HG03442 (cell line): ENCODE results near the gene BDP1.
A peak's percentile ranks its signal among the peaks of the same experiment; 100 is the strongest.
"Not testable (repeated sequence)": the region's sequence is repeated elsewhere in the genome, so short reads cannot be mapped to it uniquely, and the experiment has no call there.

Source experiments
- ATAC-seq: cut with Tn5 transposase; IDR thresholded peaks from one replicate; pipeline ENCODE4 v1.9.1; 2021; ENCODE audit warnings: mild to moderate bottlenecking, moderate library complexity; ENCODE audit not compliant: unreplicated experiment

BDP1 gene, protein sequence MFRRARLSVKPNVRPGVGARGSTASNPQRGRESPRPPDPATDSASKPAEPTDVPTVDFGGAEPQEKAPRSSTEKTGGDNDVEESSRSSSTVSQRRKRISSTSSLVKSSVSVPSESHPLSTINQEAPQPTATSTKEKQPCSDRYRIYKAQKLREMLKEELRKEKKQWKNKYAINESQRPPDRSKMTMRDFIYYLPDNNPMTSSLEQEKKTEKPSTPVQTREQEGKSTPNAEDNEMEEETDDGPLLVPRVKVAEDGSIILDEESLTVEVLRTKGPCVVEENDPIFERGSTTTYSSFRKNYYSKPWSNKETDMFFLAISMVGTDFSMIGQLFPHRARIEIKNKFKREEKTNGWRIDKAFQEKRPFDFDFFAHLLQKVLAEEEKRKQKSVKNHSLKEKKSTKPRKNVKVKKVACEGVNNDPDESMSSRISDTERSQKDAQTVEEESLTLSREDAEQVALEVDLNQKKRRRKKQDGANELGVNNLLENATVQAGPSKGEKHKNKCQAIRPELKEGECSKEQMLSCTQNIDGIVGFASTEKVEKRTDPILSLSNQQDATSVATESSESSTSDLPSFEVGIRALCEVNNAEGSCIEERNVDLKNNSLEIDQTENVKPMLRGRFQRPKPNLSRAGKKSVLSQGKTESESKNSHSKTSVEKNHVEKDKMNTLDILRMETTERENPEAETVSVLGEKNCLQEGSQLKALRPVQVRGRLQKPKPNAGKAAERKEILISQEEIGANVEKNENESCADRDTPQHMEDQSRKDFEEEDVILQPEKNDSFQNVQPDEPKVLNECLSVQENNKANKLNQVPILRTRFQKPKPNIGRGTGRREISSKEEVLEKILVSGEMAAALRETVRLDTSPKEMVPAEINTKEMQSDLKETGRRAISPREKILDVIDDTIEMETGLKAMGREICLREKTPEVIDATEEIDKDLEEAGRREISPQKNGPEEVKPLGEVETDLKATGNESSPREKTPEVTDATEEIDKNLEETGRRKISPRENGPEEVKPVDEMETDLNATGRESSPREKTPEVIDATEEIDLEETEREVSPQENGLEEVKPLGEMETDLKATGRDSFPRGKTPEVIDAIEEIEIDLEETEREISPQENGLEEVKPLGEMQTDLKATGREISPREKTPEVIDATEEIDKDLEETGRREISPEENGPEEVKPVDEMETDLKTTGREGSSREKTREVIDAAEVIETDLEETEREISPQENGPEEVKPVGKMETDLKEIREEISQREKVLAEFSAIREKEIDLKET (N-terminal part only)

DNA sequence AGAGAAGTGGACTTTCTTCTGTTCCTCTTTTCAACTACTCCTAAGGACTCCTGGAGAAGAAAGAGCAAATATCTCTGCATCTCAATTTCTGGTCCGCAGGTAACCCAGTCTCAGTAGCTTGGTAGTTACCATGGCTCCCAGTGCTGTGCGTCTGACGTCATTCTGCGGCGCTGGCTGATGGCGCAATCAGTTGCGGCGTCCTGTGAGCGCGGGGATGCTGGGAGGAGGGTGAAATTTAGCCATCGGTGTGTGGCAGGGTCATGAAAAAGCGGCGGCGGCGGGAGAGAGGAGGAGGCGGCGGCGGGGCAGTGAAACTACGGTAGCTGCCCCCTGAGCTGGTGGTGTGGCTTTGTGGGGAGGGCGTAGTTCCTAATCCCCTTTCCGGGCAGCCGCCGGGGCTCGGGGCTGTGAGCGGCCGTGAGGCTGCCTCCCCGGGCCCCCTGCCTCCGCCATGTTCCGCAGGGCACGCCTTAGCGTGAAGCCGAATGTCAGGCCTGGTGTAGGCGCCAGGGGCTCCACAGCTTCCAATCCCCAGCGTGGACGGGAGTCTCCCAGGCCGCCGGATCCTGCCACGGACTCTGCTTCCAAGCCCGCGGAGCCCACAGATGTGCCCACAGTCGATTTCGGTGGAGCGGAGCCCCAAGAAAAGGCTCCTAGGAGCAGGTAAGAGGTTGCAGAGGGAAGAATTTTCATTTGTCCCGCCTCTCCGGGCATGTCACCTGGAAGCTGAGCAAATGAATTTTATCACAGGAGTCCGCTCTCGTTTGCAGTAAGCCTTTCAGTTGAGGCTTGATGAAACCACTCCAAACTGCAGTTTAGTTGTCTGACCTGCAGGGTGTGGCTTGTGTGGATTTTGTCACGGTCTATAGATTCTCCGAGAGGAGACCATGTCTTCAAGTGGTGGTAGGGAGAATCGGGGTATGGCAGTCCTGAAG, at the start of gene BDP1:
Gene BDP1, plus strand, starts transcription at position 225 of the 935 bp plus-strand sequence. Its CDS starts 227 bp downstream, at position 452.
- peak; percentile 91 for ATAC-seq

DNA sequence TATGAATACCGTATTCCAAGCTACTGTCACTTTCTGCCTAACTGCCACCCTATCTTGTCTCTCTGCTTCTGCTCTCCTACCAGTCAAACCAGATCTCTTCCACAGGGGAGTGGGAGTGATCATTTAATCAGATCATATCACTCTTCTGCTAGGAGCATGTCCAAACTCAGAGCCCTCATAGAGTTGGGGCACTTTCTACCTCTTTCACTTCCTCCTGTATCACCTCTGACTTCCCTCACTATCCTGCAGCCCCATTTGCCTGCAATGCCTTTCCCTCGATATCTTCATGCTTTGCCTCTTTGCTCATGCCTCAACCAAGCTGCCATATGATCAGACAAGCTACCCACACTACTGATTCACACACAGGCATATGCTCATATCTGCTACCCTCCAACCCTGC, 45.4 kb upstream of the BDP1 start:
- not testable (repeated sequence) for ATAC-seq

DNA sequence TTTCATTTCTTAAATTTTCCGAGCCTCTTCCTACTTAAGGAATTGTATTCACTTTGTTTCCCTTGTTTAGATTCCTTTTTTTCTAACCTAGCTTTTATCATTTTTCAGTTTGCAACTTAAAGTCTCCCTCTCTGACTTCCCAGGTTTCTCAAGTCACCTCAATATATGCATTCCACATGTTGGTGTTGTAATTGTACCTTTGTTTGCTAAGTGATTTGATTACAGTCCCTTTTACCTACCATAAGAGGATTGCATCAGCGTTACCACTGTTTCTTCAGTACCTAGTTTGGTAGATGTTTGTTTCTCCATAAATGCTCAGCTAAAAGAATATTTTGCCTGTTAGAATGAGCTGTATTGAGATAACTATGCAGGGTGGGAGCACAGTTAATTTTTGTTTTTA, 39.8 kb upstream of the BDP1 start:
- not testable (repeated sequence) for ATAC-seq

DNA sequence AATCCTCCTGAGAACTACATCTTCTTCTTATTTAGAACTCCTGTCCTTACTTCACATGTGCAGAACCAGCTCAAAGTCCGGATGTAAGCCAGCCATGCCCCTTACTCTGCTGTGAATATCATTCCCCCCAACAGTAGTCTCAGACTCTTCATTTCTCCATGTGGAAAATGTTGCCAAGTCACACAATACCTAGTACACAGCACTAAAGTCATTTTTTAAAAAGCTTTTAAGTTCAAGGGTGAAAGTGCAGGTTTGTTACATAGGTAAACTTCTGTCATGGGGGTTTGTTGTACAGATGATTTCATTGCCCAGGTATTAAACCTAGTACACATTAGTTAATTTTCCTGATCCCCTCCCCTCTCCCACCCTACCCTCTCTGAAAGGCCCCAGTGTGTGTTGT, 37.4 kb upstream of the BDP1 start:
- ATAC-seq = not testable (repeated sequence)

DNA sequence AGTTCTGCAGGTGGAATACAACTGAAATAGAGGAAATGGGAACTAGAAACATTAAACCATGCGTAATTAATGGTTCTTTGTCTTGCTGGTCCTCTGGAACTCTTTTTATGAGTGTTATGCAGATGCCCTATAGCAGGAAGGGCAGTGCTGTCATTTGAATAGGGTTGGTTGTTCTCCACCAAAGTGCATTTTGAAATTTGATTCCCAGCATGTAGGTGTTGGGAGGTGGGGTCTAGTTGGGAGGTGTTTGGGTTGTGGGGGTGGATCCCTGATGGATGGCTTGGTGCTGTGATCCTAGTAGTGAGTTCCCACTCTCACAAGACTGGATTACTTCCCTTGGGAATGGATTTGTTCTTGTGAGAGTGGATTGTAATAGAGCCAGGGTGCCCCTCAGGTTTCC, 34.2 kb upstream of the BDP1 start:
- ATAC-seq = not testable (repeated sequence)

DNA sequence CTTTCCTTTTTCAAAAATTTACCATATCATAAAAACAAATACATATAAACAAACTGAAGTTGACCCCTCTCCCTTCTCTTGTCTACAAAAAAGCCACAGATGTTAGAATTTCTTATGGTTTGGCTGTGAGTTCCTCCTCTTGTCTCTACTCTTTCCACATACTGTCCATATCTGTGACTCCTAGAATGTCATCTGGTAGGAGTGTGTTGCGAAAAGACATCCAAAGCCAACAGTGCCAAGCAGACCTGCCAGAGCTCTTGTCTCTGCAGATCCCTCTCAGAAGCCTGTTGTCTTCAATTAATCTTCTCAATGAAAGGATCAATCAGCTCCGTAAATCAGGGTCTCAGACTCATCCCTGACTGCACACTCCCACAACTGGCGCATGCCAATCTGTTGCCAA, 31.6 kb upstream of the BDP1 start:
- not testable (repeated sequence) for ATAC-seq

DNA sequence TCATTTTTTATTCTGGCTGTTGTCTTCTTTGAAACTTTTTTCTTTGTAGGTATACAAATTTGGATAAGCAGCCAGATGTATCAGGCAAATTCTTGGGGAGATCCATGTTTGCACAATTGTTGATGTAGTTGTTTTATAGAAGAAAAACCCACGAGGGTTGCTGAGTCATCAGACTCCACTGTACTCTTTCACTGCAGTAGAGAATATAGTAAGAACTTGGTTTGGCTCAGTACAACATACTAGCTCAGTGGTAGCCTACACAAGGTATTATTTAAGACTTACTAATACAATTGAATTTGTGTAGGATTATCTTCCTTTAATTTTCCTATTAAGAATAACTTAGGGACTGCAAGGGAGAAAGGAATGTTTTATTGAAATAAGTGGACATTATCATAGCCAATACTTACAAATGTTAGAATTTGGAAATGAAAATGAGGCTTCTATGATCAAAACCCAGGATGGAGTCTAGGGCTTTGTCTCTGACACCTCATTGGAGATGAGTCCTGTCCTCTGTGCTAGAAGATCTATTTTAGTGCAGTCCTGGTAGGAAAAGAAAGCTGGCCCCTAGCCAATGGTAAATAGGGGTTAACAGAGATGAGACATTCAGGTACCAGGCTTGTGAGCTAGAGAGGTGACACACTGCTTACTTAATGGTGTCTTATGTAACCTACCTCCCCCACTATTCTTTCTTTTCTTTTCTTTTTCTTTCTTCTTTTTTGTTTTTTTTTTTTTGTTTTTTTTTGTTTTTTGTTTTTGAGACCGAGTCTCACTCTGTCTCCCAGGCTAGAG, 28.6 kb upstream of the BDP1 start:
- ATAC-seq = not testable (repeated sequence)

DNA sequence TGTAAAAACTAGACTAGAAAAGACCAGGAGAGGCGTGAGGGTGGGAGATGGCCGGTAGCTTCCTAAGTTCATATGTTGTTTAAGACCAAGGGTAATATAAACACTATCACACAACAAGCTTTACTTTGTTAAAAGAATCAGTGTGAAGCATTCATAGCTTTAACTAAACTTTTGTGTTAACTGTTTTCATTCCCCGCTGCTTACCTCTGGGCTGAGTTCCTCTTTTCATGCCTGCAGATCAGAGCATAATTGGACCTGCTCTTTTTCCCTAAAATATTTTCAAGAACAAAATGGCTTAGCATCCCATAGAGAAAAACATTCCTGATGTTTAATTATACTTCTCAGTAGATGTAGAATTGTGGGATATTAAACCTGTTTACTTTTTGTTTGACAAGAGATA, 23.0 kb upstream of the BDP1 start:
- ATAC-seq = not testable (repeated sequence)

DNA sequence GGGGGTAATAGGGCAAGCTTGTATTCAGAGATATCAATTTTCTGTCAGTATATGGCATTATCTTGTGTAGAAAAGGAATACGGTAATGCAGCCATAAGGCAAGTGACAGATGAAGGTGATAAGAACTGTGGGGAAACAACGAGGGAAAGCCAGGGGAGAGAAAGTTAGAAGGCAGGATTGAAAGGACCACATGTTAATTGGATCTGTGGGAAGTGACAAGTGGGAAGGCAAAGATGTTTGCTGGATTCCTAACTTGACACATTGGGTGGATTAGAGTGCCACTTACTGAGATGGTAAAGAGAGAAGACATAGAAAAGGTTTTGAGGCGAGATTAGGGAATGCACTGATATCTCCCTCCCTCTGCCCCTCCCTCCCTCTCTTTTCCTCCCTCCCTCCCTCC, 20.6 kb upstream of the BDP1 start:
- ATAC-seq = not testable (repeated sequence)

DNA sequence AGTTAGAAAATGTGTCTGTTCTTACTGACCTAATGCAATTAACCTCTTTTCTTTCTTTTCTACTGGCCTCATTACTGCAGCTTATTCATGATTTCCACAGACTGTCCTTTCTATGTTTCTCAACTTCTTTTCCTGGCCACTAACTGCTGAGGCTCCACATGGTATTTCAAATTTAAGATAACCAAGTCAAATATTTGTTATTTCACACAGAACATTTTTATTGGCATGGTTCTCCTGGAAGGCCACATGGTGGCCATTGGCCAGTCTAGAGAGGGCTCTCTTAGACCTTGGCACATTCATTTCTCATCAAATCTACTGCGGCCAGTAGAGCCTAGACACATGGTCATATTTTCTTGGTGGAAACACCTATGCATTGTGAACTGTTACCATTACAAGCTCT, 13.9 kb upstream of the BDP1 start:
- ATAC-seq = not testable (repeated sequence)

DNA sequence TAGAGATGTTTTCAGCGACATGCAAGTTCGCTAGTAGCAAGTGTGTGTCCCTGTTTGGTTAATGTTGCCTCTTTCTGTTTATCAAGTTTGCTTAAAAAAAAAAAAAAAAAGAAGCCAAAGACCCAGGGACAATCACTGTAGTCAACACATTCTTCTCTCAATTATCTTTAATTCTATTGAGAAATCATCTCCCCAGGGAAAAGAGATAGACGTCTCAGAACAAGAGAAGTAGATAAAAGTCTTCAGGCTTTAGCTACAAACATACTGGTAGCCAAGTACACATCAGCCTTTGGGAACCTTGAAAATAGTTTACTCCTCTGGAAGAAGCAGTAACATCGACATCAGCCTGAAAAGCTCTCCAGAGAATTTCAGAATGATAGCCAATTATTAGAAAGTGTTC, 11.6 kb upstream of the BDP1 start:
- not testable (repeated sequence) for ATAC-seq

DNA sequence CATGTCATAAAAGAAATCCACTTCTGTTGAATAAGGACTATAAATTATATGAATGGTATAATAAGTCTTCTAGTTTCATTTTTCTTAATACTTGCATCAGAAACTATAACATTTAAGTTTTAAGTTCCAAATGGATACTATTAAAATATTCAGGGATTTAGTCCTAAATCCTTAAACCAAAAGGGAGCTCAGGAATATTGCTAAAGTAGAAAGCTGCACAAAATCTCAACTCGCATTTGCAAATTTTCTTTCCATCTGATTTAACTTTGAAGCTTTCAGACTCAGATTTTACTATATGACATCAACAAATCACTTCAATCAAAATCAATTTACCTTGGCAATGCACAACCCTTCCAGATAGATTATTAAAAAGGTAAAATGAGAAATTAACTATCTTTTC, 10.4 kb upstream of the BDP1 start:
- ATAC-seq = not testable (repeated sequence)

DNA sequence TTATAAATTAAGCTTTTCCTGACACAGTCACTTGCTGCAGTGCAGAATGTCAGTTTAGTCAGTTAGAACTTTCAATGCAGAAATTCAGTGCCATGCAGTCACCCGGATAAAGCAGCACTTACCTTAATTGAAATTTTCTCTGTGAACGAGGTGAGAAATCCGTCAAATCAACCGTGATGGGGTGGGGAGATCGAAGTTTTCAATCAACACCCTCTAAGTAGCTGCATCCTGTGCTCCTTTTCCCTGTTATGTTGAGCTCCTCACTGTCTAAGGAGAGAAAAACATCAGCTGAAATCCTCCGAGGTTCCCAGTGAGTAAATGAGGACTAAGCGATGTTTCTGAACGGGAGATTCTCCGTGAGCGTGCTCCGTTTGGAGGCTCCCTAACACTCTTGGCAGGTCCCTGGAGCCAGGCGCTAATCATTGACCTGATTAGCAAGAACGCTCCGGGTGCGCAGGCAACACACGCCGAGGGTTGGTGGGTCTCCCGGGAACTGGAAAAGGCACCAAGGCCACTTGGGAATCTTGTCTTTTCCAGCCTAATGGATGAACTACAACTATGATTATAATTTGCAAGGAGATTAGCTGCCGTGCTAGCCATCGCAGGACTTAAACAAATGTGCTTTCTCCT, 9.8 kb upstream of the BDP1 start:
- ATAC-seq = not testable (repeated sequence)

DNA sequence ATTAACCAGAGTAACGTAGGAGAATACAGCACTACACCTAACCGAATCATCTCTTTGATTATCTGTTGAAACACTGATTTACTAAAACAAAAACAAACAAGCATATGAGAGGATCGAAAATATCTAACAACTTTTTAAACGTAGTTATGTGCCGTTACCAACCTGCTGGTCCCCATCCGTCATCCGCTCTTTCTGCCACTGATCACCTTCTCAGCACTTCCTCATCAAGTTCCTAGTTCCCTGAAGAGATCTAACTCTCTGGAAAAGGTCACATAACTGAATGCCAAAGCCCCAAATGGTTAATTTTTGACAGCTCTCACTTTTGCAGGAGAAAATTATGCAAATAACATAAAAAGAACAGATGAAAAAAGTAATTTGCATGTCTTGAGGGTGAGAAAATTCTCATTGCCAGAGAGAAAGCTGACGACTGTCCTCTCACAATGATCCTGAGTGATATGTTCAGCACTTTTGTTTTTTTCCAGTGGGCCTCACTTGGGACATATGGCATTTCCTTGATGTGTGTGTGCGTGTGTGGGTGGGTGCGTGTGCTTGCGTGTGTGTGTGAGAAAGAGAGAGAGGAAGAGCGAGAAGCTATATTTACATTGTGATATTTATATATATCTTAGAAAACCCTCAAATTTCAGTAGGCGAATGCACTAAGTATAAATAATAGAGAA, 8.8 kb upstream of the BDP1 start:
- not testable (repeated sequence) for ATAC-seq

DNA sequence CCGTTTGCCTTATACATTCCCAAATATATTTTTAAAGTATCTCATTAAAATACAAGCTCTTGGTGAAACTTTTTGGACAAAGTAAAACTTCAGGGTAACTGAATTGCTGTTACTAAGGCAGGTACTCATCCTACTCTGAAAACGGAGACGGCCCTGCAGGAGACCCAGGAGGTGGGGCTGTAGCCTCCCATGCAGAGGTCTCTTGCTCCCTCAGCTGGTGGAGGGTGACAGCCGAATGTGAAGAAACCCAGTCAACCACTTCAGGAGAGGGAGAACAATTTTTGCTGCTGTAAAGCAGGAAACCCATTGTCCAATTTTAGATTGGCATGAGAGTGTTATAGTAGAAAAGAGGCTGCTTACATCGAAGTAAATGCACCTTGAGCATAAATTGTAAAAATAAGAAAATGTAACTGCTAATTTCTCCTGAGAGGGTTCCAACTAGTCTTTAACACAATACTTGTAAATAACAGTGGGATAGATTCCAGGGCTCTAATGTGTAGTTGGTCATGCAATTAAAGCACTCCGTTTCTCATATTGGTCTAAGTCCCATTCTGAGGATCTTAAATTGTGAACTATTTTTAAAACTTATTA, 8.1 kb upstream of the BDP1 start:
- ATAC-seq = peak; percentile 92

DNA sequence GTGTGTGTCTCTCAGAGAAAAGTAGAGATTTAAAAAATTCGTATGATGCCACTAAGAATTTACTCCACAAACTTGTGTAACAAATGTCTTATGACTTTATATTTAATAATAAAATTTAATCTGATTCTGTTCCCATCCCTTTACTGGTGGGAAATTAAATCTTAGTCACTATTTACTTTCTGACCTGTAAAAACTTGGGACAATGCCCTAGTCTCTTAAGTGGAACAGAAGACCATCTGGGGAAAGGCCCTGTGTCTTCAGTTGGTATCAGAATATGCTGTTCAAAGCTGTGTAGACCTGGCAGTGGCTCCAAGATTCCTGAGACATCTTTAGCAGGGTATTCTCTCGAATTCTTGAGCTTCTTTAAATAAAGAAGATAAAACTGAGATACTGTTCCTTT, 2.6 kb upstream of the BDP1 start:
- no peak for ATAC-seq

DNA sequence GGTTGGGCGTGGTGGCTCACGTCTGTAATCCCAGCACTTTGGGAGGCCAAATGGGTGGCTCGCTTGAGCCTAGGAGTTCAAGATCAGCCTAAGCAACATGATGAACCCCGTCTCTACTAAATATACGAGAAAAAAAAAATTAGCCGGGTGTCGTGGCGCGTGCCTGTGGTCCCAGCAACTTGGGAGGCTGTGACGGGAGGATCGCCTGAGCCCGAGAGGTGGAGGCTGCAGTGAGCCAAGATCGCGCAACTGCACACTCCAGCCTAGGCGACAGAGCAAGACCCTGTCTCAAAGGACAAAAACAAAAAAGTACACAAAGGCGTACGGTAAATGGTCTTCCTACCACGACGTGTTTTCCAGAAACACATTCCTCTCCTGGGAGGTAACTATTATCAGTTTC, 538 bp upstream of the BDP1 start:
- ATAC-seq = no peak

DNA sequence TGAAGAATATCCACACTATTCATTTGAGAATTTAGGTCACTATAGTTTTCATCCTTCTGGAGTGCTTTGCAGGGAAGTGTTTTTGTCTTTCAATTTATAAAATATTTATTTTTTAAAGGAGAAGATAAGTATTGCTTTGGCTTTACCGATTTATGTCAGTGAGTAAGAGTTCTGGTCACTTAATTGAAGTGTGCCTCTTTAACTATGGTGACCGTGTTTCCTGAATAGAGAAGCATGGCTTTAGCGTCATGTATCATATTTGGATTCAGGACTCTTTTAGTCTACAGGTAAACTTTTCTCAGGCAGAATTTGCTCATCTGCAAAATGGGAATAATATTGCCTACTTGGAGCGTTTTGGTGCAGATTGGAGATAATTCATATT, 902 bp downstream of the BDP1 start:
- no peak for ATAC-seq
